NB4 (cell line): ENCODE data around the gene MPP3.

Experiments
- DNase-seq: peaks from one replicate; pipeline ENCODE4 v3.0.0; 2010; ENCODE audit warnings: low read depth
- H3K4me3 ChIP-seq: one replicate; pipeline ENCODE4 v1.5.1; 2011; ENCODE audit warnings: mild to moderate bottlenecking, low read depth, low read length, moderate library complexity
- MYC ChIP-seq: IDR thresholded peaks from 2 replicates; pipeline ENCODE4 v1.6.1; 2011; ENCODE audit warnings: low read depth, low read length
- POLR2A ChIP-seq: IDR thresholded peaks from 2 replicates; pipeline ENCODE4 v1.6.1; 2011; ENCODE audit warnings: mild to moderate bottlenecking; ENCODE audit not compliant: insufficient read length; ENCODE audit errors: extremely low read depth
- TF ChIP-seq, protein P1 (sequence below): IDR thresholded peaks from one replicate; pipeline ENCODE4 v1.5.1; 2012; ENCODE audit warnings: low read depth, low read length
- TF ChIP-seq, protein P2 (sequence below): IDR thresholded peaks from 2 replicates; pipeline ENCODE4 v1.6.1; 2011; ENCODE audit warnings: low read depth, low read length

MPP3 gene

DNA sequence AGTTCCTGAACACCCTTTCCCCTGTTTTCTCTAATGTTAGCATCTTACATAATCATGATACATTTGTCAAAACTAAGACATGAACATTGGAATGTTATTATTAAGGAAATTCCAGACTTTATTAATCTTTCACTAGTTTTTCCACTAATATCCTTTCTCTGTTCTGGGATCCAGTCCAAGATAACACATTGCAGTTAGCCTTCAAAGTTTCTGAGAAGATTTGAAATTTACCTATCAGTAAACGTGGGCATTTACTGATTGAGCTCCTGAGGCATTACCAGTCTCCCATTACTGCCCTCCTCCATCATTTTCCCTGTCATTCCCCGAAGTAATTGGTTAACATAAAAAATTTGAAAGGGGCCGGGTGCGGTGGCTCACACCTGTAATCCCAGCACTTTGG, 8.3 kb upstream of the MPP3 start:
- no peak for DNase-seq
- H3K4me3 ChIP-seq, result no peak overlapping the region
- TF ChIP-seq MYC (no peak), POLR2A (no peak)
- TF ChIP-seq, protein P1, sequence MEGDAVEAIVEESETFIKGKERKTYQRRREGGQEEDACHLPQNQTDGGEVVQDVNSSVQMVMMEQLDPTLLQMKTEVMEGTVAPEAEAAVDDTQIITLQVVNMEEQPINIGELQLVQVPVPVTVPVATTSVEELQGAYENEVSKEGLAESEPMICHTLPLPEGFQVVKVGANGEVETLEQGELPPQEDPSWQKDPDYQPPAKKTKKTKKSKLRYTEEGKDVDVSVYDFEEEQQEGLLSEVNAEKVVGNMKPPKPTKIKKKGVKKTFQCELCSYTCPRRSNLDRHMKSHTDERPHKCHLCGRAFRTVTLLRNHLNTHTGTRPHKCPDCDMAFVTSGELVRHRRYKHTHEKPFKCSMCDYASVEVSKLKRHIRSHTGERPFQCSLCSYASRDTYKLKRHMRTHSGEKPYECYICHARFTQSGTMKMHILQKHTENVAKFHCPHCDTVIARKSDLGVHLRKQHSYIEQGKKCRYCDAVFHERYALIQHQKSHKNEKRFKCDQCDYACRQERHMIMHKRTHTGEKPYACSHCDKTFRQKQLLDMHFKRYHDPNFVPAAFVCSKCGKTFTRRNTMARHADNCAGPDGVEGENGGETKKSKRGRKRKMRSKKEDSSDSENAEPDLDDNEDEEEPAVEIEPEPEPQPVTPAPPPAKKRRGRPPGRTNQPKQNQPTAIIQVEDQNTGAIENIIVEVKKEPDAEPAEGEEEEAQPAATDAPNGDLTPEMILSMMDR, result no peak
- TF ChIP-seq, protein P2, sequence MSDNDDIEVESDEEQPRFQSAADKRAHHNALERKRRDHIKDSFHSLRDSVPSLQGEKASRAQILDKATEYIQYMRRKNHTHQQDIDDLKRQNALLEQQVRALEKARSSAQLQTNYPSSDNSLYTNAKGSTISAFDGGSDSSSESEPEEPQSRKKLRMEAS, result no peak

DNA sequence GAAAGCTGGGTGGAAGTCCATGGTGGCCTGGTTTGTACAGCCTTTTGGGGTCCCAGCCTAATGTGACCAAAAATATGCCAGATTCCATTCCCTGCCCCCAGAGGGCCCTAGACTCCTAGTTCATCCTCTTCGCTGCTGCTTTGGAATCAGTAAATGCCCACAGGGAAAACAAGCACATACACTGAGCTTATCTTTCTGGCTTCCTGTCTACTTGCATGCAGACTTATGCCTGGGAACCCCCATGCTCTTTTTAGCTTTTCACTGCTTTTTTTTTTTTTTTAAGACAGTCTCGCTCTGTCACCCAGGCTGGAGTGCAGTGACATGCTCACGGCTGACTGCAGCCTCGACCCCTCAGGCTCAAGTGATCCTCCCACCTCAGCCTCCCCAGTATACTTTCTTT, 7.9 kb upstream of the MPP3 start:
- peak; percentile 11 for DNase-seq
- H3K4me3 ChIP-seq, result no peak overlapping the region
- no peak for TF ChIP-seq POLR2A
- TF ChIP-seq, protein P1, result peak; percentile 29

DNA sequence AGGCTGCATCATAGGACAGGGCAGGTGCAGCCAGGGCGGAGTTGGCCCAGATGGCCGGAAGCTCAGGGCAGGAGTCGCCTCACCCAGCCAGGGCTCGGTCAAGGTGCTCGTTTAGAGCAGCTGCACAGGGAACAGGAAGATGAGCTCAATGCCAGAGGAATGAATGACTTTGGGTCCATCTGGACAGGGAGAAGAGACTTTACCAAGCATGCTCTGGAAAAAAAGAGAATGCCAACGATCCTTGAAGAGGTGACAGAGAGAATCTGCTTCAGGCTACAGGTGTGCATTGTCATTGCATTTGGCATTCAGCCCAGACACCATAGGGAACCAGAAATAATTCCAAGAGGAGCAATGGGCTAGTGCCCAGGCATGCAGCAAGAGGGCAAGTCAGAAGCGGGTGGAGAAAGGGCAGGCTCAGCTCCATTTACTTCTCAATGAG, 6.7 kb upstream of the MPP3 start:
- TF ChIP-seq, protein P1, result no peak
- TF ChIP-seq MYC (no peak), POLR2A (no peak)
- TF ChIP-seq, protein P2, result no peak
- H3K4me3 ChIP-seq, result no peak overlapping the region
- DNase-seq, result no peak

DNA sequence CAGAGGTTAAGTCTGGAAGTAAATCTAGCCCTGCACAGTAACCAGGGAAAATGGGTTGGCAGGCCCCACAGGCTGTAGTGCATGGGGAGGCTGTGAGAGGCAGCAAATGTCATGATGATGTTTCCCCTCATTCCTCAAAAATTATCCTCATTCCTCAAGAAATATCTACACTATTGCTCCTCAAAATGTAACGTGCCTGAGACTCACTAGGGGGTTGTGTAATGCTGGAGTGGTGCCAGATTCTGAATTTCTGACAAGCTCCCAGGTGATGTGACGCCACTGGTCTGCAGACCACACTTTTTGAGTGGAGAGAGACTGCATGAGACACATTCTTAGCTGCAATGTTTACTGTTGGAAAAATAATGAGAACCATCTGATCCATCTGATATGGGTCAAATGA, 1.2 kb upstream of the MPP3 start:
- H3K4me3 ChIP-seq, result no peak overlapping the region
- peak; percentile 14 for DNase-seq
- TF ChIP-seq, protein P1, result no peak
- TF ChIP-seq POLR2A (no peak), MYC (no peak)
- TF ChIP-seq, protein P2, result no peak

DNA sequence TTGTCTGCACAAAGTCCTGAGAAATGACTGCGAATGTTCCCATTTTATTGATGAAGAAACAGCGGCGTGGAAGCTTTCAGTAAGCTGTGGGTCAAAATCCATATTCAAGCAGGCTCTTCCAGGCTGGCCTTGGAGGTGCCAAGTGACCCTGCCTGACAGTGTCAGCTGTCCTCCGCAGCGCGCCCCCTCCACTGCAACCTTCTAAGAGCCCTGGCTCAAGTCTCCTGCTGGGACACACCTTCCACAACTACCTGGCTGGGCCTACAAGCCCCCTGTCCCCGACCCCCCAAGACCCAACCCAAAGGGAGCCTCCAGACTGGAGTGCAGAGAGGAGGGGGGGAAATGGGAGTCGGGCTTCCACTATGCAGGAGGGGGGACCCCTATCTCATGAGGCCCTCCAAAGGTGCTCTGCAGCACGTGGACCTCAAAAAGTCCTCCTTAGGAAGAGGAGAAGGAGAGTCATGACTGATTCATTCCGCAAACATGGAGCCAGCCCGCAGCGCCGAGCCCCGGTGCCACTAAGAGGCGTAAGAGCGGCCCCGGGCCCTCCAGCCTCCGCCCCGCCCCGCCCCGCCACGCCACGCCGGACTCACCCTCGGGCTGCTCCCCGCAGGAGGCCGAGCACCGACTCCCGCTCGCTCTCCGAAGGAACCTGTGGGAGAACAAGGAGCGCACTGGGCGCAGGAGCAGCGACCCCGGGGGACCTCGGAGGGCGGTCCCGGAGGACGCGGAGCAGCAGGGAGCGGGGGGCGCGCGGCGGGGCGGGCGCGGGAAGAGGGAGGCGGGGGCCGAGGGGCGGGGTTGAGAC, 574 bp downstream of the MPP3 start:
- H3K4me3 ChIP-seq, result no peak overlapping the region
- DNase-seq, result no peak
- no peak for TF ChIP-seq POLR2A
- no peak for TF ChIP-seq MYC
- TF ChIP-seq, protein P1, result no peak
- TF ChIP-seq, protein P2, result no peak
